ENCODE data around the gene BACH2. TPM values are rescaled to one million over a fixed set of nuclear protein-coding genes. Genes with fewer than 3 reads are reported as not detected.

BACH2 gene
- total RNA-seq, 1 donor from 2014 or later: 2.6 TPM

DNA sequence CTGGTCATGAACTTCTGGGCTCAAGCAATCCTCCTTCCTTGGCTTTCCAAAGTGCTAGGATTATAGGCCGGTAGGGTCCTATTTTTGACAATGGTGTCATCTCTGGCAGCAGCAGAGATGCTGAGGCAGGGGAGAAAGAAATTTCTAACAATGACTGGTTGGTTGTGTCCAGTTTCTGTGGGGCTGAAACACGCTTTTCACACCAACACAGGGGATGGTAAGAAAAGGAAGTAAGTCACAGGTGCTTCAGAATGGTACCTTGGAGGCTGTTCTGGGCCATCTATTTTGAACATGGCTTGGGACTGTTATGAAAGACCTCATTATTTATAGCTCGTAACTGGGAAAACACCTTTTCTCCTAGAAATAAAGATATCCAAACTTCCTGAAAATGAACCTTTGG lies 329.7 kb downstream of the BACH2 start:
- no peak for DNase-seq (ENCODE audit: low spot score)

DNA sequence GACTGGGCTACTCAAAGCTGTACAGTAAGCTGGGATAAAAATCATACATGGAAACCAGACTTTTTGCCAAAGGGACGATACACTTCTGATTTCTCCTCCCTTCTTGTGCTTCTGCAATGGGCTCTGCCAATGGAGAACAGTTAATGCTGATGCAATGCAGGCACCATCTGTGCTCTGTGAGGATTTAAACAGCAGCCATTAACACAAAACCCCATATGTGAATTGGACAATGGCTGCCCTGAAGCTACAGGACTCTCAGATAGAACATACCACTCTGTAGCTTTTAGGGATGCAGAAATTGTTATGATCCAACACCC lies 330.5 kb downstream of the BACH2 start:
- no peak for DNase-seq (ENCODE audit: low spot score)

- no peak for DNase-seq (ENCODE audit: low spot score)
Observed at GRCh38 chr6:89965441-89966227, 331.0 kb downstream of the BACH2 start.

GRCh38 chr6:89963391-89963790 lies 333.3 kb downstream of the BACH2 start:
- no peak for DNase-seq (ENCODE audit: low spot score)

- no peak for DNase-seq (ENCODE audit: low spot score)
Observed at GRCh38 chr6:89961481-89961880, 335.2 kb downstream of the BACH2 start.

DNA sequence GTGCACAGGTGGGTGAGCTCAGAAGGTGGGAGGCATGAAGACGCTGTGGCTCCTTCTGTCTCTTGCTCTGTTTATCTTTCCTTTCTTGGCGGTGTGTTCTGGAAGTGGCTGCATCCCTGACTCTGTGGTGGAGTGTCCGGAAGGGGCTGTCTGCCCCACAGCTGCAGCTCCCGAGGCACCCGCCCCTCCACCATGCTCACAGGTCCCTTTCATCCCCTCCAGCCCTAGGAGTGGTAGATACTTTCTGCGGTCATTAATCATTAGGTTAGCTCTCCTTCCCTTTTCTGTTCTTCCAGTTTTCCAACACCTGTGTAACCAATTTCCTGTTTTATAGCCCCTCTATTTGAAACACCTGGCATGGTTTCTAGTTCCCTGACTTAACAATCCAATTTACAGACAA lies 336.8 kb downstream of the BACH2 start:
- DNase-seq (ENCODE audit: low spot score): no peak

- DNase-seq (ENCODE audit: low spot score): no peak
Observed at GRCh38 chr6:89956182-89956581, 340.5 kb downstream of the BACH2 start.

DNA sequence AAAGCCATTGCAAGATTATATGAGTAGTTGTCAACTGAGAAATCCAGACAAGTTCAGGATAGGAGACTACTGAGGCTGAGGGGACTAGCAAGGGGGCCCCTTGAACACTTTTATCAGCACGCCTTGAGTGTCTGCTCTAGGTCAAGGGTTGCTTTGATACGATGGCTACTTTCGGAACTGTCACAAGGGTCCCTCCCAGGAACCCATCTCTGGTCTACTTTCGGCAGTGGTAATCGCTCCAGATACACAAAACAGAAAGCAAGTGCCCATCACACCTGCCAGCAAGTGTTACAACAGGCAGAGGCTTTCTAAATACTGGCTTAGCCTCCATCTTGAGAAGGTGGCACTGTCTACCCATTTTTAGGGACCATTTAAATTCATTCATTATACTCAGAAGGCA lies 341.3 kb downstream of the BACH2 start:
- DNase-seq (ENCODE audit: low spot score): no peak

- DNase-seq (ENCODE audit: low spot score): no peak
Observed at GRCh38 chr6:89954721-89955148, 341.9 kb downstream of the BACH2 start.

DNA sequence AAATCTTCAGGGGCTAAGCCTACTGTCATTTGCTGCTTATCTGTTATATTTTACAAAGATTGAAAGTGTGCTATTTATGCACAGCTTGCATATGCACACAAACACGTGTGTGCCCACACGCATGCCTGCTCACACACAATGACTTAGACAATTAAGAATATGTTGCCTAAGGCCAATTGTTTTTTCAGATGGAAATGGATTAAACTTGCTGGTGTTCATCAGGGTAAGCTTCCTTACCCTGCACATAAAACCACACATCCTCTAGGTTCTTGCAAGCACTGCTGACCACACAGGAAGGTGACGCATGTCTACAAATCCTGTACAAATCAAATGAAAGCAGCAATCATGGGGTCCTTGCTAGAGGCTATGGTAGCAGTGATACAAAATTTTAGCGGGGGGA lies 344.0 kb downstream of the BACH2 start:
- no peak for DNase-seq (ENCODE audit: low spot score)

DNA sequence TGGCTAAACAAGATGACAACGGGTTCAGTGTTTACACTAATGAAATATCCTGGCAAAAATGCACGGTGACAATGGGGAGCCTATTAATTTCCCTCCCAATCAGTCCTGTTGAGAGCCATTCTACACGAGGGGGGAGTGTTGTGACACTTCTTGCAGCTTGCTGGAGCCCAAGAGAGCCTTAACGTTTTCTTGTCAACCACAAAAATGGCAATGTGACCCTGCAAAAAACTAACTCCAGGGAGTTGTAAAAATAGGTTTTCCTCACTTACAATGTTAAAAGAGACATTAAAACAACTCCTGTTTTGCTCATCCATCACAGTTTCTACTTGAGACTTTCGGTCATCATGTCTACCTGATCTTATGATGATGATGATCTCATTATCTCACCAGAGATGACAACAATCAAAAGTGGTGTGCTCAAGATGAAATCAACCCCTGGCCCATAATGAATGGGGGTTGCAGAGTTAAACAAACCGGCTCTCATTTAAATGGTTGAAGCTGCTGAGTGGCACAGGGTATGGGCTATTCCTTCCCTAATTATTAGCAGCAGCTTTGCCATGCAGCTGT lies 344.5 kb downstream of the BACH2 start:
- DNase-seq (ENCODE audit: low spot score): no peak

DNA sequence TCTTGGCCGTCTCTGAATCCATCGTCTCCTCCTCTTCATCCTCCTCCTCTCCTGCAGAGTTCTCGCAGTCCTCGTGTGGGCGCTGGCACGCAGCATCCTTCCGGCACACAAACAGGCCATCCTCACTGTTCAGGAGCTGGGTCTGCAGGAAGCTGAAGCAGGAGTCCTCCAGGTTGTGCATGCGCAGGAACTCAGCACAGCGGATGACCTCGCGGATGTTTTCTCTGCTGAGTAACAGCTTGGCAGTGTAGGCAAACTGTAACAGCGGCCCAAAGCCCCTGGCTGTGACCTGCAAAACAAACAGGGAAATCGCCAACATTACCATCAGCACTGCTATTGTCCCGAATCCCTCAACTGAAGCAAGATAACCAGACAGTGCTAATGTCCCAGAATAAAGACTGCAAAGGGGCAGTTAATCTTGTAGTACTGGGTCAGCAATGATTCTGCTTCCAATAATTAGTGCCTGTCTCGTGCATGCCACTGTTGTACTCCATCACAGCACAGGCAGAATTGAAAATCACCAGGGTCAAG lies 345.0 kb downstream of the BACH2 start:
- DNase-seq (ENCODE audit: low spot score): no peak

DNA sequence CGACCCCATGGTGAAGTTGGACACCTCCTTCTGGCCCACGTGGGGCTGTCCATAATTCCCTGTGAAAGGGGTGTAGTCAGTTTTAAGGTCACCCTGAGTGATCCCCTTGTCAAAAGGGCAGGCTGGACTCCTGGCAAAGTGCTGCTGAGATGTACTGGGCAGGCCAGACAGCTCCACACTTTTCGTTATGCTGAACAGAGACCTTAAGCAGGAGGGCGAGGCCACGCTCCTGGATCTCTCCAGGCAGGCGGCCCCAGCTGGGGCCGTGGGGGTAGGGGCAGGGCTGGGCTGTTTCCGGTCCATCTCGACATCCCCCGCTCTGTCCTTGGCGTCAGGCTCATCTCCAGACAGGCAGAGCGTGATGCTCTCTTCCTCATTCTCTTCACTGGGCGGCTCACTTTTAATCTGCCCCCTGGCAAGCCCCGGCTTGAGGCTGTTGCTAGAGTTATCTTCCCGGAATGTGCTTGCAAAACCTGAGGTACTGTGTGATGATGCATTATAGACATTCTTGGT lies 345.7 kb downstream of the BACH2 start:
- DNase-seq (ENCODE audit: low spot score): no peak

DNA sequence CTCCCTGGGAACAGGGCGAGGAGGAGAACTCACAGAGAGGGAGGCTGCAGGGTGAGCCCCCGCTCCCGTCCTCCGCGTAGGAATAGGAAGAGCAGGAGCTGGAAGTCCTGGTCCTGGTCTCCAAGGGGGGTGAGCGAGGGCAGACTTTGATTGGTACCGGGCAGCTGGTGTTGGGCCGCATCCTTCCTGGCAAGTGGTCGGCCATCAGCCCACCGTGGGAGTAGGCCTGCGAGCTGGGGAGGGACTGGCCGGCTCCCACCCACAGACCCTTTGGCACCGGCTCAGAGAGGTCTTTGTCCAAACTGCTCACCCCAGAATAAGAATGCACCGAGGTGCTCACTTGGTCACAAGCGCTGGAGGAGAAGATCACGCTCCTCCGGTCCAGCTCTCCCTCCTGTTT lies 346.2 kb downstream of the BACH2 start:
- no peak for DNase-seq (ENCODE audit: low spot score)

DNA sequence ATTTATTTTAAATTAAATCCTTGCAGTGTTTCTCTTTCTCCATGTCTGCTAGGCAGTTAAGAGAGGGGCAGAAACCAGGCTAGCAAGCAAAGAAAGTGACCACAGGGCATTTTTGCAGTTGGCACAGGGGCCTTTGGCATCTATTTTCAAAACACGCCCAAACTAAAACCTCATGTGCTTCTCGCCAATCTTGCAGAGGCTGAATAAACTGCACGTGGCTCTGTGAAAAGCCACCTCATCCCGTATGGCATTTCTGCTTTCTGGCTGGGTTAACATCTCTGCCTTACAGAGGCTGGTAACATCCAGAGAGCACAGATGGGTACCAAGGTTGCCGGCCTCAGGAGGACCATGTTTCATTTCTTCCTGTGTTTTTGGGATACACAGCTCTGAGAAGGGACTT lies 347.8 kb downstream of the BACH2 start:
- DNase-seq (ENCODE audit: low spot score): no peak

DNA sequence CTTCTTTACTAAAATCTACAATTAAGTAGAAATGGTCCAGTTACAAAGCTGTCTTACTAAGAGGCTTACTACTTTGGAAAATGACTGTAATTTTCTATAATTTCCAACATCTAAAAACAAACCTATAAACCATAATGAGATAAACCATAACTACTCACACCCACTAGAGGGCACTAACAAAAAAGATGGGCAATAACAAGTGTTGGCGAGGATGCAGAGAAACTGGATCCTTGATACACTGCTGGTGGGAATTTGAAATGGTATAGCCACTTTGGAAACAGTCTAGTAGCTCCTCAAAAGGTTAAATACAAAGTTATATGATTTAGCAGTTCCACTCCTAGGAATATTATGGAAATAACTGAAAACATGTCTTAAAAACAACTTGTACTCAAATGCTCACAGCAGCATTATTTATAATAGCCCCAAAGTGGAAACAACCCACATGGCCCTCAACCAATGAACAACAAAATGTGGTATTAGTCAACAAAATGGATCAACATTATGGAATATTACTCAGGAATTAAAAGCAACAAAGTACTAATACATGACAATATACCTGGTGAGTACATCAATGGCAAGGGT lies 351.7 kb downstream of the BACH2 start:
- DNase-seq (ENCODE audit: low spot score): no peak

- no peak for DNase-seq (ENCODE audit: low spot score)
Observed at GRCh38 chr6:89944181-89944755, 352.4 kb downstream of the BACH2 start.

DNA sequence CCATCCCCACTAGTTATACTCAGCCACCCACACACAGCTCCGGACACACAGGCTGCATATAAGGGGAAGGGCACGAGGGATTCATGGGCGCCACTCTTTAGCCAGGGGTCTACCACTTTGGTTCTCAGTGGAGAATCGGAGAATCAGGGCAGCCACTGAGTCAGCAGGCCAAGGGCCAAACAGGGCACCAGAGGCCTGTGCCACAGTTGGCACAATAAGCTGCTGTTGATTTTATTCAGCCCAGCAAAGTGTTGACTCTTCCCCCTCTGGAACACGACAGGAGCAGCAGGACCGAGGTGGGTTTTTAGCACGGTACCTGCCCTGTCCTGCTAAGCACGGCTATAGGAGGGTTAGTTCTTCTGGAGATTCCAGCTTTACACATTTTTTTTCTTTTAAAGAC lies 354.0 kb downstream of the BACH2 start:
- DNase-seq (ENCODE audit: low spot score): no peak

DNA sequence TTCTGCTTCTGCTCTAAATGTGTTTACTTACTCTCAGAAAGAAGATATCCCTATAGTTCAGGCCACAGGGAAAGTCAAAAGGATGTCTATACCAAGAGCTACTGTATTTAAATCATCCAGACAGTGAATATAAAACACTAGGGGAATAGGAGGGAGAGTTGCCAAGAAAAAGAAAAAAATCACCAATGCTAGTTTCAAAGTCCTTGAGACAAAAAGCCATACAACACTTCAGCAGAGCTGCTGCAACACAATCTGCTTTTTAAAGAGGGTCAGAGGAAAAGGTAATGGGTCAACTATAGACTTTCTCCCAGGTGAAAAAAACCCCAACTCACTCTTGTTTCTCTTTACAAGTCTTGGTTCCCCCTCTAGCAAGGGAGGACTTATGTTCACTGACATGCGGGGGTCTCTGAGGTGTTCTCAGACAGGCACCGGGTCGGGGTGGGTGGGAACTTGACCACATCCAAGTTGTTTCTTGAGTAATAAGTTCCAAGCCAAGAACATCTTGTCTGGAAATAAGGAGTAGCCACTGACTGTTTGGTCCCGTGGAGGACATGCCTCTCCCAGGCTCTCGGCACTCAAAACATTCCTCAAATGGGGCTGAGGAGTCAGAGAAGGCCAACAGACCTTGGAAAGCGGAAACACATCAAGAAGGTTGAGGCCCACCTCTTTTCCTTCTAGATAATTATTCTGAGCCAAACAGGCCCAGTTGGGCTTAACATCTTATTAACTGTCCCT lies 354.7 kb downstream of the BACH2 start:
- DNase-seq (ENCODE audit: low spot score): no peak

DNA sequence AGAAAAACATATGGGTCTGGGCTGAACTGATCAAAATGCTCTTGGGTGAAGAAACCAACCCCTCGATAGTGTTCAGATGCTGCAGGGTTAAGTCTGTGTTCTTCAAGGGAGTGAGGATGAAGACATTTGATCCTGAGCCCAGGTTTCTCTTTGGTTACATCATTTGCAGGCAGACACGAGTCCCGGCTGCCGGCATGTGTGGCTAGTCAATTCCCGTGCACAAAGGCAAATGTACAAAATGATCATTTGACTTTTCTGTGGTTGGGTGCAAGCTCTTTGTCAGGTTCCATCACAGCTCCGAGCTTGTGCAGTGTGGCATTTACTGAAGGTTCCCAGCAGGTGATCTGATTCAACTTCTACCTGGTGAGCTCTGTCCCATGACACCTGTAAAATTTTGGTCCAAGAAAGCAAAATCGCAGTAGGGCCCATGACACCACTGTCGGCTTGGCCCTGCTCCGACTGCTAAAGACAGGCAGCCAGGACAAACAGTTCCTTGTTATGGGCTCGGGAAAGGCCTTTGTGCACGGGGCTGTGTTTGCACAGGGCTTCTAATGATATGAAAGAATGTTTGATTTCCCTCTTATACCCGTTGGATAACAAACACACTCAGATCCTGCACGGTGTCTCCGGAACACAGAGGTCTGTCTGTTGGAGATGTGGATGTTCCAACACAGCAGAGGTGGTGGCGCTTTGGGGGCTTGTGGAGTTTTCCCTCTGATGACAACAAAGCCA lies 355.4 kb downstream of the BACH2 start:
- peak; percentile 32 for DNase-seq (ENCODE audit: low spot score)
